ENCODE data around the gene RPL18A. TPM values are rescaled to one million over a fixed set of nuclear protein-coding genes. Genes with fewer than 3 reads are reported as not detected.

RPL18A gene
- total RNA-seq, 1 experiment from 2014 or later = 2,038 TPM

- POLR2A ChIA-PET (ENCODE audit: unreplicated experiment) = no interaction called here
- no TSS peak for BruUV-seq (replicated peaks)
Measured at GRCh38 chr19:17855280-17856152, 4.2 kb upstream of the RPL18A start.

GRCh38 chr19:17860331-17860992 is 752 bp downstream of the RPL18A start:
- H3K9me3 ChIP-seq (ENCODE audit: insufficient read depth, low read depth) = no peaks in the 10 kb centered on the region
- peak overlapping the region; percentile 87 for H3K4me3 ChIP-seq
- POLR2A ChIA-PET (ENCODE audit: unreplicated experiment) = interaction anchor here (0.5 to 0.6 kb wide), 2 partner anchors 524 to 548 kb away, joined by 3 to 4 read pairs; no protein-coding TSS in a partner anchor
- H3K27ac ChIP-seq = peak overlapping the region; percentile 79
- intact Hi-C loops (cut with micrococcal nuclease; ENCODE audit: unreplicated experiment) = no loop called here
- H3K79me2 ChIP-seq (ENCODE audit: low read depth) = peaks cover 42% of the 10 kb centered on the region
- no peak for DNase-seq
- H3K27me3 ChIP-seq (ENCODE audit: insufficient read depth, low read depth) = no peaks in the 10 kb centered on the region
- H4K20me1 ChIP-seq (ENCODE audit: insufficient read depth) = peaks cover 53% of the 10 kb centered on the region
- TF ChIP-seq EZH2 (IDR thresholded peaks at IDR 0.05; ENCODE audit: low read depth) (no peak), CTCF (conservative IDR thresholded peaks at IDR 0.05) (no peak)
- peaks cover 42% of the 10 kb centered on the region for H3K36me3 ChIP-seq (ENCODE audit: low read depth)
- peaks cover 54% of the 10 kb centered on the region for H3F3A ChIP-seq (ENCODE audit: insufficient read depth, low read depth)
- H2AFZ ChIP-seq = no peak overlapping the region
- H3K9me2 ChIP-seq (ENCODE audit: insufficient read depth) = no peaks in the 10 kb centered on the region
- BruUV-seq (replicated peaks) = no TSS peak
- peaks cover 36% of the 10 kb centered on the region for H3K4me1 ChIP-seq (replicated peaks; ENCODE audit: insufficient read depth)
- H3K4me2 ChIP-seq = peak overlapping the region; percentile 98
- CTCF ChIA-PET = no interaction called here

More at GRCh38 chr19:17855280-17856152, 4.2 kb upstream of the RPL18A start:
- H3K36me3 ChIP-seq (ENCODE audit: low read depth) = peaks cover 4% of the 10 kb centered on the region
- TF ChIP-seq EZH2 (IDR thresholded peaks at IDR 0.05; ENCODE audit: low read depth) = no peak
- TF ChIP-seq CTCF (conservative IDR thresholded peaks at IDR 0.05) = peak; percentile 97
- no peak overlapping the region for H2AFZ ChIP-seq
- peaks cover 17% of the 10 kb centered on the region for H3F3A ChIP-seq (ENCODE audit: insufficient read depth, low read depth)
- no peaks in the 10 kb centered on the region for H3K9me2 ChIP-seq (ENCODE audit: insufficient read depth)
- DNase-seq = peak; percentile 65 to 86
- H3K4me1 ChIP-seq (replicated peaks; ENCODE audit: insufficient read depth) = peaks cover 13% of the 10 kb centered on the region
- H3K9me3 ChIP-seq (ENCODE audit: insufficient read depth, low read depth) = no peaks in the 10 kb centered on the region
- H3K79me2 ChIP-seq (ENCODE audit: low read depth) = peaks cover 9% of the 10 kb centered on the region
- H3K27ac ChIP-seq = no peak overlapping the region
- CTCF ChIA-PET = interaction anchor here (0.6 to 1.1 kb wide), 4 partner anchors 25 to 550 kb away, joined by 3 to 10 read pairs (median 3); partner anchors contain the start of gene MRPL34
- H3K4me2 ChIP-seq = peak overlapping the region; percentile 33; the same call in 1 of the 2 replicates
- no peak overlapping the region for H3K4me3 ChIP-seq
- H4K20me1 ChIP-seq (ENCODE audit: insufficient read depth) = peaks cover 4% of the 10 kb centered on the region; the same call in 1 of the 2 replicates
- intact Hi-C loops (cut with micrococcal nuclease; ENCODE audit: unreplicated experiment) = loop anchor here (5.0 to 10.0 kb wide), 4 partner anchors 141 to 508 kb away; partner anchors contain the start of genes MAP1S and SLC27A1
- H3K27me3 ChIP-seq (ENCODE audit: insufficient read depth, low read depth) = no peaks in the 10 kb centered on the region

- peaks cover 56% of the 10 kb centered on the region for H4K20me1 ChIP-seq (ENCODE audit: insufficient read depth)
- ChIA-PET CTCF (no interaction called here), POLR2A (ENCODE audit: unreplicated experiment) (interaction anchor here (0.6 kb wide), 1 partner anchor 549 kb away, joined by 4 read pairs; no protein-coding TSS in a partner anchor)
- peak overlapping the region; percentile 87 for H3K4me3 ChIP-seq
- H3K27me3 ChIP-seq (ENCODE audit: insufficient read depth, low read depth) = no peaks in the 10 kb centered on the region
- H2AFZ ChIP-seq = no peak overlapping the region
- H3K36me3 ChIP-seq (ENCODE audit: low read depth) = peaks cover 42% of the 10 kb centered on the region
- BruUV-seq (replicated peaks) = no TSS peak
- peak overlapping the region; percentile 79 for H3K27ac ChIP-seq
- no peak for DNase-seq
- intact Hi-C loops (cut with micrococcal nuclease; ENCODE audit: unreplicated experiment) = no loop called here
- TF ChIP-seq EZH2 (IDR thresholded peaks at IDR 0.05; ENCODE audit: low read depth) = no peak
- TF ChIP-seq CTCF (conservative IDR thresholded peaks at IDR 0.05) = no peak
- H3F3A ChIP-seq (ENCODE audit: insufficient read depth, low read depth) = peaks cover 59% of the 10 kb centered on the region
- no peaks in the 10 kb centered on the region for H3K9me3 ChIP-seq (ENCODE audit: insufficient read depth, low read depth)
- H3K79me2 ChIP-seq (ENCODE audit: low read depth) = peaks cover 42% of the 10 kb centered on the region
- peak overlapping the region; percentile 98 for H3K4me2 ChIP-seq
- H3K4me1 ChIP-seq (replicated peaks; ENCODE audit: insufficient read depth) = peaks cover 41% of the 10 kb centered on the region
- no peaks in the 10 kb centered on the region for H3K9me2 ChIP-seq (ENCODE audit: insufficient read depth)
Measured at GRCh38 chr19:17860993-17861360, 1.3 kb downstream of the RPL18A start.
